Measurements from ENCODE around the gene SMPD1. TPM values are rescaled to one million over a fixed set of nuclear protein-coding genes. Genes with fewer than 3 reads are reported as not detected.

SMPD1 gene
- total RNA-seq, 1 experiment from 2014 or later, result 2.8 TPM

GRCh38 chr11:6413791-6414201, 23.5 kb downstream of the SMPD1 start:
- H3K36me3 ChIP-seq (ENCODE audit: control insufficient read depth in 1 of 2, insufficient read depth in 2 of 2, low read length in 2 of 2), result no peaks in the 10 kb centered on the region
- H4K20me1 ChIP-seq (ENCODE audit: insufficient read depth), result no peaks in the 10 kb centered on the region
- TF ChIP-seq REST (IDR thresholded peaks at IDR 0.05; ENCODE audit: low read depth), result no peak
- no peak for TF ChIP-seq YY1 (IDR thresholded peaks at IDR 0.05; ENCODE audit: extremely low read depth, insufficient replicate concordance, low read depth, low read length)
- no peak for TF ChIP-seq CEBPB (IDR thresholded peaks at IDR 0.05; ENCODE audit: low read depth)
- no peak for TF ChIP-seq TCF7L2 (IDR thresholded peaks at IDR 0.05; ENCODE audit: borderline replicate concordance, extremely low read depth, insufficient read depth, insufficient read length)
- no peak for TF ChIP-seq RAD21 (IDR thresholded peaks at IDR 0.05; ENCODE audit: low read depth)
- no peak for TF ChIP-seq ELF1 (IDR thresholded peaks at IDR 0.05; ENCODE audit: borderline replicate concordance, low read depth)
- TF ChIP-seq EZH2phosphoT487 (IDR thresholded peaks at IDR 0.05; ENCODE audit: borderline replicate concordance), result no peak
- TF ChIP-seq SIN3A (IDR thresholded peaks at IDR 0.05; ENCODE audit: low read depth), result no peak
- TF ChIP-seq FOSL1 (IDR thresholded peaks at IDR 0.05; ENCODE audit: low read depth), result no peak
- no peak for TF ChIP-seq ZBTB33 (IDR thresholded peaks at IDR 0.05; ENCODE audit: extremely low read depth, insufficient replicate concordance, low read length)
- no peak for TF ChIP-seq EZH2 (IDR thresholded peaks at IDR 0.05)
- TF ChIP-seq SP1 (IDR thresholded peaks at IDR 0.05; ENCODE audit: low read depth), result no peak
- no peak overlapping the region for H3K27ac ChIP-seq (ENCODE audit: low read depth, low read length)
- CTCF ChIA-PET, result no interaction called here
- POLR2A ChIA-PET, result no interaction called here
- H3K27me3 ChIP-seq (ENCODE audit: insufficient read depth, low read length), result no peaks in the 10 kb centered on the region
- H3K9me2 ChIP-seq (ENCODE audit: insufficient read depth), result no peaks in the 10 kb centered on the region
- no peak overlapping the region for H3K9ac ChIP-seq (ENCODE audit: low read length)
- no peak for DNase-seq (ENCODE audit: low read depth, low spot score)
- BruUV-seq (replicated peaks), result no TSS peak
- no peaks in the 10 kb centered on the region for H3K4me1 ChIP-seq (ENCODE audit: control insufficient read depth in 1 of 2, insufficient read depth in 2 of 2, low read length in 2 of 2)
- H3K79me2 ChIP-seq (ENCODE audit: insufficient read depth, low read length), result no peaks in the 10 kb centered on the region
- H3K4me3 ChIP-seq (replicated peaks in 1 of 2; ENCODE audit: low read depth in 1 of 2, low read length in 2 of 2), result no peak overlapping the region
- H2AFZ ChIP-seq (ENCODE audit: low read depth, low read length, poor library complexity, severe bottlenecking), result no peak overlapping the region
- no peaks in the 10 kb centered on the region for H3K9me3 ChIP-seq (ENCODE audit: control insufficient read depth in 1 of 2, insufficient read depth in 1 of 2, low read depth in 1 of 2, low read length in 2 of 2)
- RAD21 ChIA-PET (ENCODE audit: low non-redundant PET in 1 of 2, low total read pairs in 2 of 2, uncharacterized antibody in 2 of 2, unreplicated experiment in 2 of 2), result no interaction called here
- intact Hi-C loops (cut with micrococcal nuclease), result no loop called here
- no peak for ATAC-seq
- no peak overlapping the region for H3K4me2 ChIP-seq (ENCODE audit: low read length)

All from HCT116 (cell line).